Activated T-helper 1 cell treated with anti-CD3 and anti-CD28 coated beads, Interleukin-12 subunit alpha, Interleukin-12 subunit beta, Interleukin-2, Interleukin-4 antibody, amounts not matched to agents 30 ng/mL and 10 ng/mL and 1 ng/mL, durations not matched to agents 14 hours and 24 hours and 36 hours (primary cell): ENCODE results near the gene SELP. TPM values are rescaled to one million over a fixed set of nuclear protein-coding genes. Genes with fewer than 3 reads are reported as not detected.

Experiments
- DNase-seq: peaks from one replicate; pipeline ENCODE4 v3.0.0; 2021; ENCODE audit warnings: low spot score
- H3K27ac Mint-ChIP-seq: one replicate; pipeline ENCODE4 v1.8.0; 2021; ENCODE audit warnings: mild to moderate bottlenecking, mixed read lengths
- H3K27me3 Mint-ChIP-seq: one replicate; pipeline ENCODE4 v1.8.0; 2022; ENCODE audit warnings: mild to moderate bottlenecking, moderate library complexity, mixed read lengths; ENCODE audit not compliant: insufficient read depth
- H3K36me3 Mint-ChIP-seq: one replicate; pipeline ENCODE4 v1.8.0; 2021; ENCODE audit warnings: low read depth, mixed read lengths
- H3K4me1 Mint-ChIP-seq: one replicate; pipeline ENCODE4 v1.8.0; 2021; ENCODE audit warnings: low read depth, mixed read lengths
- H3K4me3 Mint-ChIP-seq: one replicate; pipeline ENCODE4 v1.8.0; 2021; ENCODE audit warnings: mild to moderate bottlenecking, moderate library complexity, mixed read lengths
- H3K9me3 Mint-ChIP-seq: one replicate; pipeline ENCODE4 v1.8.0; 2021; ENCODE audit warnings: mixed read lengths
- intact Hi-C: fragments of 100-400 bp; cut with micrococcal nuclease; formaldehyde crosslinking; loops from one replicate; pipeline ENCODE4 v1.15.1; 2024
- total RNA-seq: library from RNA; stranded (reverse); gene quantifications from 2 replicates; pipeline ENCODE4 v1.2.3, GENCODE V29; 2022

SELP gene
- total RNA-seq, 1 donor from 2014 or later, result 0.13 TPM

DNA sequence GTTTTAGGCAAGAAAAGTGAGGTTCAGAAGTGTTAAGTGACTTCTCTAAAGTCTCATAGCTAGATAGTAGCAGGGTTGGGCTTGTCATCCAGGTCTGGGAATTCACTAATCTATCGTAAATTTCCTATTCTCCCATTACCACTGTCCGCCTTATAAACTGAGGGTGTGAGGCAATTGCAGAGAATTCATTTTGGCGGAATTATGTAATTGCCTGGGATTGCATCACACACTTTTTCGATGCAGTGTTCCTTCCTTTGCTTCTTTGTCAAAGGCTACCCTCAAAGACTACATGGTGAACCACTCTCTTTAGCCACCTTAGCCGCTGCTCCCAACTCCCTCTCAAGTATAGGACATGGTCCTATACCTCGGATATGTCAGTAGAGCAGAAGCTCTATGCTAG is 19.1 kb downstream of the SELP start:
- no peak for DNase-seq
- Mint-ChIP-seq H3K9me3 (no peaks in the 10 kb centered on the region), H3K36me3 (peaks cover 4% of the 10 kb centered on the region), H3K4me1 (peaks cover 20% of the 10 kb centered on the region), H3K27ac (no peak overlapping the region), H3K27me3 (peaks cover 6% of the 10 kb centered on the region), H3K4me3 (no peak overlapping the region)
- intact Hi-C loops, result no loop called here

DNA sequence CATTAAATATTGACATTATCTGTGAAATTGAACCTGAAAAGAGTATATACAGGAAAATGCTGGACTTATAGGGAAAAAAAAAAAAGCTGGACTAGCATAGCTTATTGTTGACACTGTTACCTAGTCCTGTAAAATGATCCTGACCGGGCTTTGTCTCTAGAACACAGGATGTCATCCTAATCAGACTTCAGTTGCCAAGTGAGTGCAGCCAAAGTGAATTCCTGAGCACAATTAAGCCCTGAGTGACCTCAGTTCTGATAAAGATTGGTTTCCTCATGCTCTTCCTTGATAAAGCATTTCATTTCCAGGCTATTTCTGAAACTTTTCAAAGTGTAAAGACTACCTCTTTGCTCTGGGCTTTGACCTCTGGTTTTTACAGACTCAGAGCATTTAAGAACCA is 19.8 kb downstream of the SELP start:
- H3K4me3 Mint-ChIP-seq, result no peak overlapping the region
- intact Hi-C loops, result no loop called here
- DNase-seq, result no peak
- H3K9me3 Mint-ChIP-seq, result no peaks in the 10 kb centered on the region
- no peak overlapping the region for H3K27ac Mint-ChIP-seq
- H3K36me3 Mint-ChIP-seq, result peaks cover 4% of the 10 kb centered on the region
- H3K4me1 Mint-ChIP-seq, result peaks cover 26% of the 10 kb centered on the region
- peaks cover 6% of the 10 kb centered on the region for H3K27me3 Mint-ChIP-seq

DNA sequence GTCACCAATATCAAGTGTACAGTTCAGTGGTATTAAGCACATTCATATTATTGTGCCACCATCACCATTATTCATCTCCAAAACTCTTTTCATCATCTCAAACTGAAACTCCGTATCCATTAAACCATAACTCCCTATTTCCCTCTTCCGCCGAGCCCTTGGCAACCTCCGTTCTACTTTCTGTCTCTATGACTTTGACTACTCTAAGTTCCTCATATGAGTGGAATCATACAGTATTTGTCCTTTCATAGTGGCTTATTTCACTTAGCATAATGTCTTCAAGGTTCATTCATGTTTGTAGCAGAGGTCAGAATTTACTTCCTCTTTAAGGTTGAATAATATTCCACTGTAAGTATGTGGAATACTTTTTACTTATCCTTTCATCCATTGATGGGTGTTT is 21.7 kb downstream of the SELP start:
- peaks cover 2% of the 10 kb centered on the region for H3K36me3 Mint-ChIP-seq
- peaks cover 4% of the 10 kb centered on the region for H3K9me3 Mint-ChIP-seq
- H3K4me1 Mint-ChIP-seq, result peaks cover 27% of the 10 kb centered on the region
- no peak overlapping the region for H3K27ac Mint-ChIP-seq
- H3K27me3 Mint-ChIP-seq, result peaks cover 5% of the 10 kb centered on the region
- intact Hi-C loops, result loop anchor here (5.0 kb wide), 1 partner anchor 39 kb away; no protein-coding TSS in a partner anchor
- no peak for DNase-seq
- no peak overlapping the region for H3K4me3 Mint-ChIP-seq

DNA sequence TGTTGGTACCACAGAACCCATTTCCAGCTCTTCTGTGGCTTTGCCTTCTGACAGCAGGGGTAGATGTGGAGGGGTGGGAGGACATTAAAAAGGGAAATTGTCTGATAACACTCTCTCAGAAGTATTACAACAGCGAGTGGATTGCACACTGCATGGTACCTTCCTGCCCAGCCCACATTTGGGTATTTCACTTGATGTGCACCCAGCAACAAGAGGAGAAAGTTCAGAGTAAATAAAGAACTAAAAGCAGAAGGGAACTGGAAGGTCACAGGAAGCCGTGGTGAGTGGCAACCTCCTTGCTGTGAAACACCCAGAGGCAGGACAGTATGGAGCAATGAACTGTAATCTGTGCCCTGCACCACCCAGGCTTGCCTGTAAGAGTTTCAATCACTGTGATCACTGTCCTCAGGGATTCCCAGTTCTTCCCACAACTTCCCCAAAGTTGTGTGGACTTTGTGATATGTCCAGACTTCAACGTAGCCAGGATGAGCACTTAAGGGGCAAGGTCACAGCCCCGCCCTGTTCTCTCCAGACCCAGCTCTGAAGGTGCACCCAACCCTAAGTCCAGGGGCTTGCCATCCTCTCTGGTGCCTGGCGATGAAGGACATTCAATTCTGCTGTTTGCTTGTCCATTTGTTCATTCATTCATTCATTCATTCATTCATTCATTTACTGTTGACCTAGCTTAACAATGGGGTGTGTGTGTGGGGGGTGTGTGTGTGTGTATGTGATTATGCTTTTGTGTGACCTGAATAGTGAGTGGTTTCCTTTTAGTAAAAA is 25.0 kb downstream of the SELP start:
- intact Hi-C loops, result loop anchor here (5.0 kb wide), 1 partner anchor 42 kb away; no protein-coding TSS in a partner anchor
- H3K4me3 Mint-ChIP-seq, result peak overlapping the region; percentile 13
- DNase-seq, result peak; percentile 52
- H3K27ac Mint-ChIP-seq, result peak overlapping the region; percentile 75
- peaks cover 53% of the 10 kb centered on the region for H3K4me1 Mint-ChIP-seq
- H3K36me3 Mint-ChIP-seq, result peaks cover 2% of the 10 kb centered on the region
- H3K9me3 Mint-ChIP-seq, result peaks cover 4% of the 10 kb centered on the region
- peaks cover 3% of the 10 kb centered on the region for H3K27me3 Mint-ChIP-seq

DNA sequence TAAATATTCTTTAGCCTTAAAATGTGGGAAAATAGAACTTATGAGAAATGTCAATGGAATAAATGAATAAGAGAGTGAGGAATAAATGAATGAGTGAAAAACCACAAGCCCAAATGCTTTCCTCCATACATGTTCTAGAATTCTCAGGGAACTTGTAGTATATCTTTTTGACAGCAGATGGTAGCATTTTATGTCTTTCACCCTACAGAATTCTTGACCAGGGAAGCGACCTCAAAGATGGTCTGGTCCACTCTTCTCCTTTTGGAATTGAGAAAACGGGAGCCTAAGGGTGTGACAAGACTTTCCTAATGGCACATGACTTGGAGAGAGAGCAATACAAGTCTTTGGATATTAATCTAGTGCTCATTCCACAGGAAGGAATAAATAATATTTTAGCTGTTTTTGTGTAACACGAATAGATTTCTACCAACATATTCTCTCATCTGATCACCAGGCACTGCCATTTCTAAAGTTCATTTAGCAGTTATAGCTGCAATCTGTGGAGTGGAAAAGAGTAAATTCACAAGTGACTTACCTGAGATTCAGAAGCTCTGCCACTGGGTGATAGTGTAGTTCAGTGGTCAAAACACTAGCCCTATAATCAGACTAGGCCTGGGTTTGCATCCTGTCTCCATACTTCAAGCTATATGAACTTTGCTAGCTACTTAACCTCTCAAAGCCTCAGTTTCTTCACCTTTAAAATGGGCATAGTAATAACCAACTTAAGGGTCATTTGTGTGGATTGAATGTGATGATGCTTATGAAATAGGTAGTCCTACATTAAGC is 28.6 kb downstream of the SELP start:
- Mint-ChIP-seq H3K4me3 (no peak overlapping the region), H3K36me3 (peaks cover 2% of the 10 kb centered on the region), H3K27ac (peak overlapping the region; percentile 57), H3K4me1 (peaks cover 51% of the 10 kb centered on the region), H3K9me3 (peaks cover 4% of the 10 kb centered on the region), H3K27me3 (no peaks in the 10 kb centered on the region)
- intact Hi-C loops, result loop anchor here (1.0 kb wide), 4 partner anchors 15 to 208 kb away; partner anchors contain the start of gene F5
- DNase-seq, result no peak

DNA sequence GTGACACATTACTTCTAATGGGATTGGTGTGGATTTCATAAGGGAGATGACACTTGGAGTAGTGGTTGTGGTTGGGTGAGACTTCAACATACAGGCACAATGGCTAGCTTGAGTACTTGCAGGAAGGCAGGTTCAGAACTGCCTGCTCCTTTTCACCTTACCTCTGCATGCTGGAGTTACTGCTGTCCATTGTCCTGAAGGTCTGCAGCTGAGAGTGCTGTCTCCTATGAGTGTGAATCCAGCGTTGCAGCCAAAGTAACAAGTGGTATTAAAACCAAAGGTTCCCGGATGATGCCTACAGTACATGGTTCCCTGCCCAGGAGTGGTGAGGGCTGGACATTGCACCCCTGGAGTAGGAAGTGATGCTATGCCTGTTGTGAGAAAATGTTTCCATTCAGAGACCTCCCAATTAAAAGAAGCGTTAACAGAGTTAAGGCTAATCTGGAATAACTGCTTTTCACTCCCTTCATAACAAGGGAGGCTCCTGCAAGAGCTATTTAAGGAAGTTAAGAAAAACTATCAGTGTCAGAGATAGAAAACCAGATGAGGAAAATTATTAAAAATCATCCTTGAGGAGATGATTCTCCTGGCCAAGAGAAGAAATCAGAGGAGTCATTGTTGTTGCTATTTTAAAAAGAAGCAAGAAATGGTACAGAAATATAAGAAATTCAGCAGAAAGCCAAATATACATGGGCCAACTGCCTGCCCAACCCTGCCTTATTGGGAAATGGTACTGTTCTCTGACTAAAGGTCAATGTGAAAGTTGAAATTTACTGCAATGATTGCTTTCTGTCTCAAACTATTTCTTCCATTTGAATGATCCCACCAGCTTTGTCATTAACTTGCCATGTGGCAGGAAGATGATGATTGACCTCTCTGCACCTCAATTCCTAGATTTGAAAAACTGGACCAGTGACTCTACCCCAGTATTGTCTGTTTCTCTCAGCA is 33.9 kb downstream of the SELP start:
- Mint-ChIP-seq H3K4me3 (no peak overlapping the region), H3K27me3 (no peaks in the 10 kb centered on the region), H3K9me3 (no peaks in the 10 kb centered on the region), H3K36me3 (peaks cover 1% of the 10 kb centered on the region), H3K27ac (no peak overlapping the region), H3K4me1 (peaks cover 59% of the 10 kb centered on the region)
- no peak for DNase-seq
- intact Hi-C loops, result loop anchor here (2.0 kb wide), 1 partner anchor 199 kb away; the partner anchor contains the start of gene METTL18

DNA sequence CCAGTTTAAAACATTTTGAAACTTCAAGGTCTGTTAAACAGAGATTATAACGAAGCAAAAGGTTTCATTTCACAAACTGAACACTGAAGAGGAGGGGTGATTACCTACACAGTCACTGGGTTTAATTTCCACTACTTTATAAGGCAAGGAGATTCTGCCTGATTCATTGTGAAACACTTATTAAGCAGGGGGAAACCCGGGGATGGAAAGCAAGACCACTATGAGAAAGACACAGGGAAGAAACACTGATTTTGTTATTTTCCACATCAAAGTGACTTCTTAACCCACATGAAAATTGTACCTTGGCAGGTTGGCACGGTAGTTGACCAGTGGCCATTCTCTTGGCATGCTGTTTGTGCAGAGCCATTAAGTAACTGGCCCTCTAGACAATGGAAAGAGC is 35.5 kb downstream of the SELP start:
- Mint-ChIP-seq H3K36me3 (peaks cover 1% of the 10 kb centered on the region), H3K27ac (peak overlapping the region; percentile 76), H3K27me3 (no peaks in the 10 kb centered on the region), H3K4me1 (peaks cover 59% of the 10 kb centered on the region), H3K4me3 (peak overlapping the region; percentile 64), H3K9me3 (no peaks in the 10 kb centered on the region)
- DNase-seq, result no peak
- intact Hi-C loops, result loop anchor here (1.0 to 5.0 kb wide), 3 partner anchors 8 to 1252 kb away; partner anchors contain the start of genes F5 and METTL18

DNA sequence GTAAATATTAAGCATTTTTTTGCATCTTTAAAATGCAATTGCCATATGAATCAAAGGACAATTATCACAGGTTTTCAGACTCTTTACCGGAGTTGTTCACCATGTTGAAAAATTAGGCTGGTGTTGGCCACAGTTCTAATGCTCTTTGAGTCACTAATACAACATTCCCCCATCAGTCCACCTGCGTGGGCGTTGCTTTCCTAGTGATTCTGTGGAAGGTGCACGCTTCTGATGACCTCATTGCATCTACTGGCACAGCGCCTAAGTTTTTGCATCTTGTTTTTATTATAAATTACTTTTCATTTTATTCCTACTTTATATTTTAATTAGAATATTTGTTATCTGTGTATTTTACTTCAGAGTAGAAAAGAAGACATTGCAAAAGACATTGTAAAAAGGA is 39.0 kb downstream of the SELP start:
- no peaks in the 10 kb centered on the region for H3K27me3 Mint-ChIP-seq
- no peak overlapping the region for H3K4me3 Mint-ChIP-seq
- H3K27ac Mint-ChIP-seq, result no peak overlapping the region
- DNase-seq, result no peak
- H3K9me3 Mint-ChIP-seq, result no peaks in the 10 kb centered on the region
- H3K4me1 Mint-ChIP-seq, result peaks cover 90% of the 10 kb centered on the region
- H3K36me3 Mint-ChIP-seq, result peaks cover 1% of the 10 kb centered on the region
- intact Hi-C loops, result loop anchor here (5.0 kb wide), 1 partner anchor 1249 kb away; no protein-coding TSS in a partner anchor

DNA sequence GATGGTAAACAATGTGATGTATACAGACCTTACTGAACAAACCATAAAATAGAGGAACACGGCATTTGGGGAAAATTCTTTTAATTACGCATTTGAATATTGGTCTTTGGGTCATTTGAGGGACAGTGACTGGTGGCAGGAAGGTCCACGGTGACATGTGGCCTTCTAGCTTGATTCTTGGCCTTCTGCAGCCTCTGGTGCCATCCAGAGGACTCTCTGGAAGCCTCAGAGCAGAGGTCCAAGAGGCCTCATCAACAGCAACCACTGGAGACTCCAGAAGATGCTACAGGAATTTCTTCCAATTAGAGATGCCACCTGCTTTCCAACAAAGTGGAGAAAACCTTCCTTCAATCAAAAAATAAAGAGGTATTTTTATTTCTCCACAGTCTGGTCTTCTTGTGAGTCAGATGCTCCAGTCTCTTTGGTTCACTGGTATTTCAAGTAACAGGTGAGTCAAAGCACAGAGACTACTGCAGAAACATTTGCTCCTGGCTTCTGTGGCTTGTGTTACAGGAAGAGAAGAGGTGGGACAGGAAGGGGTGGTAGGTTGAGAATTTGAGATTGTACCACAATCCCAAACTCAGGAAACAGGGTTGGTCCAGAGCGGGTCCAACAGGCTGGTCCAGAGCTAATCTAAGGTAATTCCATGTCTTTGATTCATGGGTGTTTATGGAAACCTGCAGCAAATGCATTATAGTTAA is 41.0 kb downstream of the SELP start:
- Mint-ChIP-seq H3K27ac (peak overlapping the region; percentile 63), H3K27me3 (no peaks in the 10 kb centered on the region), H3K4me1 (peaks cover 89% of the 10 kb centered on the region), H3K4me3 (peak overlapping the region; percentile 64), H3K36me3 (peaks cover 1% of the 10 kb centered on the region), H3K9me3 (no peaks in the 10 kb centered on the region)
- no peak for DNase-seq
- intact Hi-C loops, result loop anchor here (5.0 to 10.0 kb wide), 3 partner anchors 486 to 1352 kb away; partner anchors contain the start of gene KIFAP3

DNA sequence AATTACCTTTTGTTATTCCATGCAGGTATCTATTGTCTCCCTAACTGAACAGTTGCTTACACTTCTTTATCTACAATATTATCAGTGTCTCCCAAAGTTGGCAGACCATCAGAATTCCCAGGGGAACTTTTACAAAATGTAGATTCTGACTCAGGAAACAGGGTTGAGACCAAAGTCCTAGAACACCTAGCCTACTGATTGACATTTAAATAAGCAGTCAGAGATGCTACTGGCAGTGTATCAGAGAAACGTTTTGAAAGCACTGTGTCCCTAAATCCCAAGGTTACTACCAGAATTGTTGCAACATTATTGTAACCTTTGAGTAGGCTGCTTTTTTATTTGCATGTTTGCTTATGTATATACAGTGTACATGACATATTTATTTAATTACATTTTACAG is 41.8 kb downstream of the SELP start:
- H3K4me3 Mint-ChIP-seq, result no peak overlapping the region
- DNase-seq, result no peak
- intact Hi-C loops, result loop anchor here (5.0 to 10.0 kb wide), 3 partner anchors 487 to 1351 kb away; partner anchors contain the start of gene KIFAP3
- H3K36me3 Mint-ChIP-seq, result peaks cover 8% of the 10 kb centered on the region
- no peak overlapping the region for H3K27ac Mint-ChIP-seq
- H3K9me3 Mint-ChIP-seq, result no peaks in the 10 kb centered on the region
- H3K4me1 Mint-ChIP-seq, result peaks cover 89% of the 10 kb centered on the region
- H3K27me3 Mint-ChIP-seq, result no peaks in the 10 kb centered on the region

DNA sequence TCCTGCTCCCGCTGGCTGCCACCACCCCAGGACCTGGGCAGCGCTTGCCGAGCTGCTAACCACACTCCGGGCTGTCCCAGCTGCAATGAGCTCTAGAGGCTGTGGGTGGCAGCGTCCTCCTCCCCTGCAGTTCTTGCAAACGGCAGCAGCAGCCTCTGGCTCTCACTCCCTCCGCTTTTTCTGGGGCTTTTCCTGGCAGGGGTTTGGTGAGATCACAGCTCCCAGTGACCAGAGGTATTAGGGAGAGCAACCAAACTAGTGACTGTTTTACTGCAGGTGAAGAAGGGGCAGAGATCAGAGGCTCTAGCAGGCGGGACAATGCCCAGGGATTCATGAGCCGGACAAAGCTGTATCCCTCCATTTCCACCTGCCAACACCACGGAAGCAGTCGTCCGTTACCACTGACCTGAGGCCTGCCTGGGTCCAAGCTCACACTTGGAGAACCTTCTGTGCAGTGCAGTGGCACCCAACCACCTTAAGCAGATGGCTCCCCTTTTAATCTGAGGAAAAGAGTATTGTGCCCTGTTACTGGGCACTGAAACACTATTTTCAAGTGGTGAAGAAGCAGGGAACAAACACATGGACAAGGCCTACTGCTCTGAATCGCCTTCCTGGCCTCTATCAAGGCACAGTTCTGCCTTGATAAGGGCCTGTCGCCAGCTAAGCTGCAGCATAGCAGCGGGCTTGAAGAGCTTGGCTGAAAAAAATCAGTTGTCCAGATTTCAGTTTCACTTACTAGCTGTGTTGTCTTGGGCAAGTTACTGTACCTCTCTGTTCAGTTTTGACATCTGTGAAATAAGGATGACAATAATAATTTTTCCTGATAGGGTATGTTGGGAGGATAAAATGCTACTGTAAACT is 43.3 kb downstream of the SELP start, which contains the start of gene F5:
TSS of gene F5 (minus strand) at position 87 of the 861 bp plus-strand sequence. CDS start 95 bp downstream, outside the sequence.
- Mint-ChIP-seq H3K4me3 (peak within 1 kb of the TSS; percentile 96), H3K36me3 (peaks cover 13% of the 10 kb centered on the region), H3K4me1 (peaks cover 81% of the 10 kb centered on the region), H3K27me3 (no peaks in the 10 kb centered on the region), H3K9me3 (no peaks in the 10 kb centered on the region), H3K27ac (peak within 1 kb of the TSS; percentile 91)
- intact Hi-C loops, result loop anchor here (1.0 to 10.0 kb wide), 7 partner anchors 8 to 1349 kb away; partner anchors contain the start of gene KIFAP3
- peak; percentile 71 for DNase-seq
